LNCAP (cell line): ENCODE results near the gene RASL10A.

Source experiments
- CTCF ChIP-seq: fragments of 450-650 bp; IDR thresholded peaks from 2 replicates; pipeline ENCODE4 v1.5.1; 2017; ENCODE audit warnings: mild to moderate bottlenecking

The RASL10A gene

GRCh38 chr22:29342177-29342576 is 26.7 kb upstream of the RASL10A start:
- no peak for TF ChIP-seq CTCF

GRCh38 chr22:29341849-29342127 is 26.3 kb upstream of the RASL10A start:
- TF ChIP-seq CTCF, result no peak

- no peak for TF ChIP-seq CTCF
These were observed 25.8 kb upstream of the RASL10A start for GRCh38 chr22:29341056-29341848.

- TF ChIP-seq CTCF, result no peak
These were observed 25.1 kb upstream of the RASL10A start for GRCh38 chr22:29340566-29340965.

GRCh38 chr22:29339381-29340235 is 24.1 kb upstream of the RASL10A start:
- TF ChIP-seq CTCF, result no peak

- no peak for TF ChIP-seq CTCF
These were observed 22.9 kb upstream of the RASL10A start for GRCh38 chr22:29338398-29338797.

GRCh38 chr22:29337631-29338284 is 22.3 kb upstream of the RASL10A start:
- TF ChIP-seq CTCF, result no peak
